Neural progenitor cell (in vitro differentiated cells): ENCODE measurements around the gene MAGI2. TPM values are rescaled to one million over a fixed set of nuclear protein-coding genes. Genes with fewer than 3 reads are reported as not detected.

Source experiments
- DNase-seq: peaks from one replicate; pipeline ENCODE4 v3.0.0-alpha.2; 2016; ENCODE audit warnings: low spot score
- H2AFZ ChIP-seq: fragments of 200-600 bp; sonication (generic); replicated peaks from 2 replicates; pipeline ENCODE4 v1.6.1; 2016; ENCODE audit warnings: antibody characterized with exemption
- H3F3A ChIP-seq: fragments of 200-600 bp; sonication (generic); 2 replicates; pipeline ENCODE4 v1.6.1; 2016; ENCODE audit warnings: antibody characterized with exemption, low read depth
- H3K27ac ChIP-seq: fragments of 200-600 bp; sonication (generic); 2 replicates; pipeline ENCODE4 v1.5.1; 2016; ENCODE audit warnings: mild to moderate bottlenecking
- H3K27me3 ChIP-seq: fragments of 200-600 bp; sonication (generic); 2 replicates; pipeline ENCODE4 v1.6.1; 2016; ENCODE audit warnings: mild to moderate bottlenecking, moderate library complexity
- H3K36me3 ChIP-seq: fragments of 200-600 bp; sonication (generic); 2 replicates; pipeline ENCODE4 v1.5.1; 2016
- H3K4me1 ChIP-seq: fragments of 200-600 bp; sonication (generic); 2 replicates; pipeline ENCODE4 v1.6.1; 2016; ENCODE audit warnings: mixed run types
- H3K4me2 ChIP-seq: fragments of 200-600 bp; sonication (generic); 2 replicates; pipeline ENCODE4 v1.6.1; 2016
- H3K4me3 ChIP-seq: fragments of 200-600 bp; sonication (generic); 2 replicates; pipeline ENCODE4 v1.5.1; 2016
- H3K79me2 ChIP-seq: fragments of 200-600 bp; sonication (generic); 2 replicates; pipeline ENCODE4 v1.6.1; 2016; ENCODE audit warnings: low read depth
- H3K9ac ChIP-seq: fragments of 200-600 bp; sonication (generic); 2 replicates; pipeline ENCODE4 v1.6.1; 2016
- H3K9me3 ChIP-seq: fragments of 200-600 bp; sonication (generic); 2 replicates; pipeline ENCODE4 v1.5.1; 2016; ENCODE audit warnings: low read depth
- H4K20me1 ChIP-seq: fragments of 200-600 bp; sonication (generic); 2 replicates; pipeline ENCODE4 v1.6.1; 2016; ENCODE audit warnings: low read depth
- H3K27ac Mint-ChIP-seq: 3 replicates; pipeline ENCODE4 v1.8.0; 2021; ENCODE audit warnings: mixed read lengths
- H3K27me3 Mint-ChIP-seq: 2 replicates; pipeline ENCODE4 v1.8.0; 2022; ENCODE audit warnings: low read depth, mild to moderate bottlenecking, inconsistent platforms, moderate library complexity, mixed read lengths; ENCODE audit not compliant: insufficient read depth
- H3K36me3 Mint-ChIP-seq: 3 replicates; pipeline ENCODE4 v1.8.0; 2021; ENCODE audit warnings: mixed read lengths
- H3K4me1 Mint-ChIP-seq: 3 replicates; pipeline ENCODE4 v1.8.0; 2021; ENCODE audit warnings: mixed read lengths
- H3K4me3 Mint-ChIP-seq: 3 replicates; pipeline ENCODE4 v1.8.0; 2021; ENCODE audit warnings: mild to moderate bottlenecking, moderate library complexity, mixed read lengths
- H3K9me3 Mint-ChIP-seq: 3 replicates; pipeline ENCODE4 v1.8.0; 2020; ENCODE audit warnings: mixed read lengths
- EZH2 ChIP-seq: fragments of 200-600 bp; sonication (generic); IDR thresholded peaks from 2 replicates; pipeline ENCODE4 v1.6.1; 2017; ENCODE audit warnings: antibody characterized with exemption, mild to moderate bottlenecking, moderate library complexity
- EZH2phosphoT487 ChIP-seq: fragments of 200-600 bp; sonication (generic); IDR thresholded peaks from 2 replicates; pipeline ENCODE4 v1.6.1; 2017; ENCODE audit warnings: antibody characterized with exemption
- total RNA-seq: library from RNA; depleted of rRNA; stranded (reverse); fragments of >200 nt; gene quantifications from 2 replicates; pipeline ENCODE4 v1.2.3, GENCODE V29; 2015; ENCODE audit warnings: low replicate concordance
- TF ChIP-seq, protein P1 (sequence below): fragments of 200-600 bp; sonication (generic); IDR thresholded peaks from 2 replicates; pipeline ENCODE4 v1.5.1; 2017; ENCODE audit warnings: antibody characterized with exemption, mild to moderate bottlenecking

The MAGI2 gene
- total RNA-seq, 1 donor from 2014 or later = 5.8 TPM

DNA sequence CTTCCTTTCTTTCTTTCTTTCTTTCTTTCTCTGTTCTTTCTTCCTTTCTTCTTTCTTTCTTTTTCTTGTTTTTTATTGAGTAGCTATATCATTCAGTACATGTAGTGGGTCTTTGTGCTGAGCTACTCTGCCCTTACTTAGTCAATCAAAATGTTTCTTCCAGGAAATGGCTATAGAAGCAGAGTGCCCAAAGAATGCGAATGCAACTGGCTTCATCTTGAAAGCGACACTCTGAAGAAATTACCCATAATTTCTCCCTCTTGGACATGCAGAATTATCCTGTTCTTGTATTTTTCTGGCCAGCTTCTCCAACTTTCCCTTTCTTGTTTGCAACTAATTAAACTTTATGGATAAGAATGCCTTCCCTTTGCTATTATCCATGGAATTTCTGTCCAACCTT is 441.5 kb downstream of the MAGI2 start:
- H3K4me2 ChIP-seq = no peak overlapping the region
- Mint-ChIP-seq H3K27ac (no peak overlapping the region), H3K27me3 (peaks cover 2% of the 10 kb centered on the region), H3K4me1 (no peaks in the 10 kb centered on the region), H3K36me3 (no peaks in the 10 kb centered on the region), H3K9me3 (no peaks in the 10 kb centered on the region), H3K4me3 (no peak overlapping the region)
- H3K36me3 ChIP-seq = no peaks in the 10 kb centered on the region
- no peak overlapping the region for H3K9ac ChIP-seq
- H4K20me1 ChIP-seq = no peaks in the 10 kb centered on the region
- H3F3A ChIP-seq = no peaks in the 10 kb centered on the region
- no peaks in the 10 kb centered on the region for H3K79me2 ChIP-seq
- TF ChIP-seq EZH2phosphoT487 (no peak), EZH2 (no peak)
- TF ChIP-seq, protein P1, sequence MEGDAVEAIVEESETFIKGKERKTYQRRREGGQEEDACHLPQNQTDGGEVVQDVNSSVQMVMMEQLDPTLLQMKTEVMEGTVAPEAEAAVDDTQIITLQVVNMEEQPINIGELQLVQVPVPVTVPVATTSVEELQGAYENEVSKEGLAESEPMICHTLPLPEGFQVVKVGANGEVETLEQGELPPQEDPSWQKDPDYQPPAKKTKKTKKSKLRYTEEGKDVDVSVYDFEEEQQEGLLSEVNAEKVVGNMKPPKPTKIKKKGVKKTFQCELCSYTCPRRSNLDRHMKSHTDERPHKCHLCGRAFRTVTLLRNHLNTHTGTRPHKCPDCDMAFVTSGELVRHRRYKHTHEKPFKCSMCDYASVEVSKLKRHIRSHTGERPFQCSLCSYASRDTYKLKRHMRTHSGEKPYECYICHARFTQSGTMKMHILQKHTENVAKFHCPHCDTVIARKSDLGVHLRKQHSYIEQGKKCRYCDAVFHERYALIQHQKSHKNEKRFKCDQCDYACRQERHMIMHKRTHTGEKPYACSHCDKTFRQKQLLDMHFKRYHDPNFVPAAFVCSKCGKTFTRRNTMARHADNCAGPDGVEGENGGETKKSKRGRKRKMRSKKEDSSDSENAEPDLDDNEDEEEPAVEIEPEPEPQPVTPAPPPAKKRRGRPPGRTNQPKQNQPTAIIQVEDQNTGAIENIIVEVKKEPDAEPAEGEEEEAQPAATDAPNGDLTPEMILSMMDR = no peak
- no peak overlapping the region for H2AFZ ChIP-seq
- H3K4me3 ChIP-seq = no peak overlapping the region
- no peaks in the 10 kb centered on the region for H3K4me1 ChIP-seq
- no peaks in the 10 kb centered on the region for H3K27me3 ChIP-seq
- DNase-seq = no peak
- no peak overlapping the region for H3K27ac ChIP-seq
- H3K9me3 ChIP-seq = no peaks in the 10 kb centered on the region

DNA sequence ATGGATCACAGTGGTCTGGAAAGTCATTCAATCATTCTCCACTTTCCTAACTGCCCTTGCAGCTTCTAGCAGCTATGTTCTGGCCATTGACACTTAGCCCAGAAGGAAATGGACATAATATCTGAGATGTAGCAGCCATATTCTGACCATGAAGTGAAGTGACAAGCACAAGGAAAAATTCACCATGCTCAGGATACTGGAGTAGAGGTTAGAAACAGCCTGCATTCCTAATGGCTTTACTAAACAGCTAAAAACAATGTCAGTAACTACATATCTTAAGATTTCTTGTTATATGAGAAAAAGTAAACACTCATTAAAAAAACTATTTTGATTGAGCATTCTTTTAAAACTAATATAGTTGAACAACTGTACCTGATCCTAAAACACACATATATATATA is 443.8 kb downstream of the MAGI2 start:
- no peaks in the 10 kb centered on the region for H3K79me2 ChIP-seq
- Mint-ChIP-seq H3K9me3 (no peaks in the 10 kb centered on the region), H3K4me1 (no peaks in the 10 kb centered on the region), H3K27ac (no peak overlapping the region), H3K27me3 (no peaks in the 10 kb centered on the region), H3K36me3 (no peaks in the 10 kb centered on the region), H3K4me3 (no peak overlapping the region)
- H3K27ac ChIP-seq = no peak overlapping the region
- H3K27me3 ChIP-seq = no peaks in the 10 kb centered on the region
- H4K20me1 ChIP-seq = no peaks in the 10 kb centered on the region
- no peak overlapping the region for H3K9ac ChIP-seq
- H2AFZ ChIP-seq = no peak overlapping the region
- no peaks in the 10 kb centered on the region for H3K9me3 ChIP-seq
- TF ChIP-seq EZH2phosphoT487 (no peak), EZH2 (no peak)
- TF ChIP-seq, protein P1 = no peak
- H3K36me3 ChIP-seq = no peaks in the 10 kb centered on the region
- no peaks in the 10 kb centered on the region for H3K4me1 ChIP-seq
- H3K4me3 ChIP-seq = no peak overlapping the region
- no peak overlapping the region for H3K4me2 ChIP-seq
- no peak for DNase-seq
- H3F3A ChIP-seq = no peaks in the 10 kb centered on the region

DNA sequence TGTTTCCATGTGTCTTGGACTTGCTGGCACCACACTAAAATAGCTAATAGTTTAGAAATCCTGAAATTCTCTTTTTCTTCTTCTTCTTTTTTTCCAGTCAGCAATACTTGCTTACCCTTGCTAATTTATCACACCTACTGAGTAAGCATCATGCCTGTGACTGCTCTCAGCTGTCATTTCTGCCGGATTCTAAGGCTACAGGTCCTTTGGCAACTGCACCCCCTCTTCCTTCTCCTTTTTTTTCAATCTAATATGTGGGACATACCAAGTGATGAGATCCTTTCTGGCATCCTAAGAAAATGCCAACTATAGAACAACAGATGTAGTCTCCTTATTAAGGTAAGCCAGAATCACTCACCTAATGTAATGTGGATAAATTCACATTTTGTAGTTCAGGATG is 444.7 kb downstream of the MAGI2 start:
- Histone ChIP-seq H3K4me2 (no peak overlapping the region), H3K27me3 (no peaks in the 10 kb centered on the region), H3K4me3 (no peak overlapping the region), H4K20me1 (no peaks in the 10 kb centered on the region), H3K9ac (no peak overlapping the region), H3K9me3 (no peaks in the 10 kb centered on the region), H3K27ac (no peak overlapping the region), H3F3A (no peaks in the 10 kb centered on the region), H3K79me2 (no peaks in the 10 kb centered on the region), H2AFZ (no peak overlapping the region), H3K4me1 (no peaks in the 10 kb centered on the region), H3K36me3 (no peaks in the 10 kb centered on the region)
- Mint-ChIP-seq H3K27ac (no peak overlapping the region), H3K9me3 (no peaks in the 10 kb centered on the region), H3K27me3 (no peaks in the 10 kb centered on the region), H3K36me3 (no peaks in the 10 kb centered on the region), H3K4me3 (no peak overlapping the region), H3K4me1 (no peaks in the 10 kb centered on the region)
- DNase-seq = no peak
- TF ChIP-seq, protein P1 = no peak
- TF ChIP-seq EZH2phosphoT487 (no peak), EZH2 (no peak)

DNA sequence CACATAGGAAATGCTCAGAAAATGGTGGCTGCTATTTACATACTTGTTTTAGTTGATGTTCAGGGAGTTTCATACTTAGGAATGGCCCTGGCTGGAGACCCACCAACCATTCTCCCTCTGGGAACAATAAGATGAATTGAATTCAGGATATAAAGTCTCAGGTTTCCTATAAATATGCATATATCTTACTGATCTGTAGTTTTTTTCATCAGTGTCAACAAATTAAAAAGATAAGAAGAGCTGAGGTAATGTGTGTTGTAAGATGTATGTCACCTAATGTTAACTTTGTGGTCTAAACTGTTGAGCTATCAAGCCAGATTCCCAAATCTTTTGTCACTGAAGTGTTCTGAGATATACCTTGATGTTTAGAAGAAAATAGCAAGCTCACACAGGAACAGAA is 457.5 kb downstream of the MAGI2 start:
- Mint-ChIP-seq H3K36me3 (no peaks in the 10 kb centered on the region), H3K27me3 (no peaks in the 10 kb centered on the region), H3K9me3 (no peaks in the 10 kb centered on the region), H3K27ac (no peak overlapping the region), H3K4me1 (no peaks in the 10 kb centered on the region), H3K4me3 (no peak overlapping the region)
- Histone ChIP-seq H3F3A (no peaks in the 10 kb centered on the region), H3K4me3 (no peak overlapping the region), H3K4me1 (no peaks in the 10 kb centered on the region), H2AFZ (no peak overlapping the region), H3K4me2 (no peak overlapping the region), H3K9me3 (no peaks in the 10 kb centered on the region), H3K27ac (no peak overlapping the region), H4K20me1 (no peaks in the 10 kb centered on the region), H3K36me3 (no peaks in the 10 kb centered on the region), H3K79me2 (no peaks in the 10 kb centered on the region), H3K27me3 (no peaks in the 10 kb centered on the region), H3K9ac (no peak overlapping the region)
- TF ChIP-seq, protein P1 = no peak
- TF ChIP-seq EZH2phosphoT487 (no peak), EZH2 (no peak)
- DNase-seq = no peak
